PC-9 (cell line): ENCODE data around the gene FOXM1.

Experiments
- CTCF ChIP-seq: fragments of 200-600 bp; sonication (generic); conservative IDR thresholded peaks from 2 replicates; pipeline ENCODE4 v1.6.1; 2017; ENCODE audit warnings: mixed run types, antibody characterized with exemption, mild to moderate bottlenecking, moderate library complexity
- EZH2 ChIP-seq: fragments of 200-600 bp; sonication (generic); IDR thresholded peaks from 2 replicates; pipeline ENCODE4 v1.8.0; 2017; ENCODE audit warnings: antibody characterized with exemption, low read depth

GRCh38 chr12:2892246-2892645 lies 15.3 kb upstream of the FOXM1 start:
- TF ChIP-seq CTCF (no peak), EZH2 (no peak)
